ENCODE data around the gene LRMDA.
"Not testable (repeated sequence)": the region's sequence is repeated elsewhere in the genome, so short reads cannot be mapped to it uniquely, and the experiment has no call there.

LRMDA gene

DNA sequence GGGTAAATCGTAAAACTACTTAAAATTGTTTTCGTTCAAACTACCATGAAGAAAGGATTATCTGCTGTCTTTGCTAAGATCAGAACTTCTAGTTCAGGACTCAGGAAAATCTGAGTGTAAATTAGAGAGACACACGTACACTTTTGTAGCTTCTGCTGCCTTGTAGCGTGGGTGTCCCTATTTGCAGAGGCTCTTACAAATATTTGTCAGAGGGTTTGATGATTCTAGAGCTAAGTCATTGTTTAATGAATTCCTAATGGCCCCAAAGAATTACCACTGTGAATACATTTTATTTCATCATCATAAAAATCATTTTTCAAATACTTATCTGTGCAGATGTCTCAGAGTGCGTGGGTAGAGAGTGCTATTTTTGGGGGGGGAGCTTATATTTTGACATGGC, 314.9 kb downstream of the LRMDA start:
- H3K4me1 ChIP-seq (ENCODE audit: insufficient read depth, low read length): no peaks in the 10 kb centered on the region
- H3K27ac ChIP-seq (ENCODE audit: low read length): no peak overlapping the region
- H3K79me2 ChIP-seq (ENCODE audit: insufficient read depth, low read length): no peaks in the 10 kb centered on the region
- H3K4me2 ChIP-seq (ENCODE audit: insufficient read depth, low read length): no peak overlapping the region
- H2AFZ ChIP-seq (ENCODE audit: low read depth, low read length): no peak overlapping the region
- TF ChIP-seq, protein P1, sequence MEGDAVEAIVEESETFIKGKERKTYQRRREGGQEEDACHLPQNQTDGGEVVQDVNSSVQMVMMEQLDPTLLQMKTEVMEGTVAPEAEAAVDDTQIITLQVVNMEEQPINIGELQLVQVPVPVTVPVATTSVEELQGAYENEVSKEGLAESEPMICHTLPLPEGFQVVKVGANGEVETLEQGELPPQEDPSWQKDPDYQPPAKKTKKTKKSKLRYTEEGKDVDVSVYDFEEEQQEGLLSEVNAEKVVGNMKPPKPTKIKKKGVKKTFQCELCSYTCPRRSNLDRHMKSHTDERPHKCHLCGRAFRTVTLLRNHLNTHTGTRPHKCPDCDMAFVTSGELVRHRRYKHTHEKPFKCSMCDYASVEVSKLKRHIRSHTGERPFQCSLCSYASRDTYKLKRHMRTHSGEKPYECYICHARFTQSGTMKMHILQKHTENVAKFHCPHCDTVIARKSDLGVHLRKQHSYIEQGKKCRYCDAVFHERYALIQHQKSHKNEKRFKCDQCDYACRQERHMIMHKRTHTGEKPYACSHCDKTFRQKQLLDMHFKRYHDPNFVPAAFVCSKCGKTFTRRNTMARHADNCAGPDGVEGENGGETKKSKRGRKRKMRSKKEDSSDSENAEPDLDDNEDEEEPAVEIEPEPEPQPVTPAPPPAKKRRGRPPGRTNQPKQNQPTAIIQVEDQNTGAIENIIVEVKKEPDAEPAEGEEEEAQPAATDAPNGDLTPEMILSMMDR (IDR thresholded peaks at IDR 0.05; ENCODE audit: borderline replicate concordance, extremely low read depth, low read length, poor library complexity, severe bottlenecking): no peak
- no peak for TF ChIP-seq EZH2 (IDR thresholded peaks at IDR 0.05; ENCODE audit: borderline replicate concordance, low read depth, low read length, severe bottlenecking)
- no peaks in the 10 kb centered on the region for H3K9me3 ChIP-seq (ENCODE audit: insufficient read depth, low read length, severe bottlenecking)
- DNase-seq: no peak
- H3K27me3 ChIP-seq (ENCODE audit: insufficient read depth, low read length, poor library complexity): peaks cover 2% of the 10 kb centered on the region
- H4K20me1 ChIP-seq (ENCODE audit: insufficient read depth, low read length): no peaks in the 10 kb centered on the region
- H3K4me3 ChIP-seq (ENCODE audit: low read depth in 1 of 2, low read length in 2 of 2): no peak overlapping the region
- no peaks in the 10 kb centered on the region for H3K36me3 ChIP-seq (ENCODE audit: insufficient read depth, low read length)
- no peak for ATAC-seq (ENCODE audit: insufficient read depth, low read depth)
- H3K9ac ChIP-seq (ENCODE audit: low read depth, low read length): no peak overlapping the region

DNA sequence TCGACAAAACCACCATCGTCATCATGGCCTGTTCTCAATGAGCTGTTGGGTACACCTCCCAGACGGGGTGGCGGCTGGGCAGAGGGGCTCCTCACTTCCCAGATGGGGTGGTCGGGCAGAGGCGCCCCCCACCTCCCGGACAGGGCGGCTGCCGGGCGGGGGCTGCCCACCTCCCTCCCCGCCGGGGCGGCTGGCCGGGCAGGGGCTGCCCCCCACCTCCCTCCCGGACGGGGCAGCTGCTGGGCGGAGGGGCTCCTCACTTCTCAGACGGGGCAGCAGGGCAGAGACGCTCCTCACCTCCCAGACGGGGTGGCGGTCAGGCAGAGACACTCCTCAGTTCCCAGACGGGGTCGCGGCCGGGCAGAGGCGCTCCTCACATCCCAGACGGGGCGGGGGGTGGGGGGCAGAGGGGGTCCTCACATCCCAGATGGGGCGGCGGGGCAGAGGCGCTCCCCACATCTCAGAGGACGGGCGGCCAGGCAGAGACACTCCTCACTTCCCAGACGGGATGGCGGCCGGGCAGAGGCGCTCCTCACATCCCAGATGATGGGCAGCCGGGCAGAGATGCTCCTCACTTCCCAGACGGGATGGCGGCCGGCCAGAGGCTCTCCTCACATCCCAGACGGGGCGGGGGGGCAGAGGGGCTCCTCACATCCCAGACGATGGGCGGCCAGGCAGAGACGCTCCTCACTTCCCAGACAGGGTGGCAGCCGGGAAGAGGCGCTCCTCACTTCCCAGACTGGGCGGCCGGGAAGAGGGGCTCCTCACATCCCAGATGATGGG, 318.9 kb downstream of the LRMDA start:
- H3K4me1 ChIP-seq (ENCODE audit: insufficient read depth, low read length); H3K27me3 ChIP-seq (ENCODE audit: insufficient read depth, low read length, poor library complexity); H3K4me3 ChIP-seq (ENCODE audit: low read depth in 1 of 2, low read length in 2 of 2); H3K4me2 ChIP-seq (ENCODE audit: insufficient read depth, low read length); H3K79me2 ChIP-seq (ENCODE audit: insufficient read depth, low read length); DNase-seq; ATAC-seq (ENCODE audit: insufficient read depth, low read depth); H3K9ac ChIP-seq (ENCODE audit: low read depth, low read length); H3K9me3 ChIP-seq (ENCODE audit: insufficient read depth, low read length, severe bottlenecking); H3K27ac ChIP-seq (ENCODE audit: low read length); H2AFZ ChIP-seq (ENCODE audit: low read depth, low read length); H4K20me1 ChIP-seq (ENCODE audit: insufficient read depth, low read length); H3K36me3 ChIP-seq (ENCODE audit: insufficient read depth, low read length): not testable (repeated sequence)

DNA sequence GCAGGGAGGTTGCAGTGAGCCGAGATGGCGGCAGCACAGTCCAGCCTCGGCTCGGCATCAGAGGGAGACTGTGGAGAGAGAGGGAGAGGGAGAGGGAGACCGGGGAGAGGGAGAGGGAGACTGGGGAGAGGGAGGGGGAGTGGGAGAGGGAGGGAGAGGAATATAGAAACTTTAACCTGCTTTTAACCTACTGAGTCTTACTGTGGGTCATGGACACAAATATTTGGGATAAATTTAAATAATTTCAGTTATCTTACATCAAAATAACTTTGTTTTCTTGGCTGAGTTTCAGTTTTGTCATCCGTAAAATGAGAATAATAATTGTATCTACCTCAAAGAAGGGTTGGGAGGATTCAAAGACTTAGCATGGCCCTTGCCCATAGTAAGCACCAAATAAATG, 319.8 kb downstream of the LRMDA start:
- no peaks in the 10 kb centered on the region for H3K4me1 ChIP-seq (ENCODE audit: insufficient read depth, low read length)
- TF ChIP-seq, protein P1 (IDR thresholded peaks at IDR 0.05; ENCODE audit: borderline replicate concordance, extremely low read depth, low read length, poor library complexity, severe bottlenecking): no peak
- TF ChIP-seq EZH2 (IDR thresholded peaks at IDR 0.05; ENCODE audit: borderline replicate concordance, low read depth, low read length, severe bottlenecking): no peak
- no peak for ATAC-seq (ENCODE audit: insufficient read depth, low read depth)

DNA sequence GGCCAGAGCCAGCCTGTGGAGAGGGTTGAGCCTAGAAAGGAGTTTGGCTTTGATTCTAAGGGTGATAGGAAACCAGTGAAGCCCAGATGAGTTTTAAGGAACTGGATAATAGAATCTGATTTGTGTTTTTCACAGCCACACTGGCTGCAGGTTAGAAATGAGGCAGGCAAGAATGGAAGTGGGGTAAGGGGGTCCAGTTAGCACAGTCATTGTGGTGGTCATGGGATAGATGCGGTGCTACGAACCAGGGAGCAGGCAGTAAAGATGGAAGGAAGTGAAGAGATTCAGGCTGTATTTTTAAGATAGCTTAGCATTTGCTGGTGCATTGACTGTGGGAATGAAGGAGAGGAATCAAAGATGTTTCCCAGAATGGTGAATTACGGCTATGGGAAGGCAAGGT, 322.2 kb downstream of the LRMDA start:
- no peaks in the 10 kb centered on the region for H3K79me2 ChIP-seq (ENCODE audit: insufficient read depth, low read length)
- H3K9ac ChIP-seq (ENCODE audit: low read depth, low read length): no peak overlapping the region
- H4K20me1 ChIP-seq (ENCODE audit: insufficient read depth, low read length): no peaks in the 10 kb centered on the region
- H3K27ac ChIP-seq (ENCODE audit: low read length): no peak overlapping the region
- H3K4me1 ChIP-seq (ENCODE audit: insufficient read depth, low read length): no peaks in the 10 kb centered on the region
- H3K9me3 ChIP-seq (ENCODE audit: insufficient read depth, low read length, severe bottlenecking): no peaks in the 10 kb centered on the region
- no peak overlapping the region for H2AFZ ChIP-seq (ENCODE audit: low read depth, low read length)
- no peaks in the 10 kb centered on the region for H3K27me3 ChIP-seq (ENCODE audit: insufficient read depth, low read length, poor library complexity)
- H3K4me2 ChIP-seq (ENCODE audit: insufficient read depth, low read length): no peak overlapping the region
- H3K36me3 ChIP-seq (ENCODE audit: insufficient read depth, low read length): no peaks in the 10 kb centered on the region
- DNase-seq: no peak
- ATAC-seq (ENCODE audit: insufficient read depth, low read depth): no peak
- TF ChIP-seq, protein P1 (IDR thresholded peaks at IDR 0.05; ENCODE audit: borderline replicate concordance, extremely low read depth, low read length, poor library complexity, severe bottlenecking): no peak
- H3K4me3 ChIP-seq (ENCODE audit: low read depth in 1 of 2, low read length in 2 of 2): no peak overlapping the region

More for the DNA sequence above, 319.8 kb downstream of the LRMDA start:
- Histone ChIP-seq H3K27me3 (ENCODE audit: insufficient read depth, low read length, poor library complexity) (no peaks in the 10 kb centered on the region), H3K36me3 (ENCODE audit: insufficient read depth, low read length) (no peaks in the 10 kb centered on the region), H3K9ac (ENCODE audit: low read depth, low read length) (no peak overlapping the region), H3K27ac (ENCODE audit: low read length) (no peak overlapping the region), H3K79me2 (ENCODE audit: insufficient read depth, low read length) (no peaks in the 10 kb centered on the region), H3K9me3 (ENCODE audit: insufficient read depth, low read length, severe bottlenecking) (no peaks in the 10 kb centered on the region), H2AFZ (ENCODE audit: low read depth, low read length) (no peak overlapping the region), H4K20me1 (ENCODE audit: insufficient read depth, low read length) (no peaks in the 10 kb centered on the region), H3K4me3 (ENCODE audit: low read depth in 1 of 2, low read length in 2 of 2) (no peak overlapping the region), H3K4me2 (ENCODE audit: insufficient read depth, low read length) (no peak overlapping the region)
- no peak for DNase-seq

Data from DND-41 (cell line).